Vagina (tissue), 2 donors: ENCODE measurements around the gene CALHM4.

Source experiments
- CTCF ChIP-seq, 3 experiments: fragments of 450-650 bp in 2 of 3; fragments of 200-600 bp in 1 of 3; sonication (generic) in 1 of 3; IDR thresholded peaks; one replicate each; pipeline ENCODE4 v1.5.1; 2017 to 2019; ENCODE audit warnings: antibody characterized with exemption in 3 of 3, mild to moderate bottlenecking in 2 of 3, moderate library complexity in 2 of 3
- POLR2A ChIP-seq, 2 donors: fragments of 450-650 bp; IDR thresholded peaks; one replicate each; pipeline ENCODE4 v1.6.1; 2017; ENCODE audit warnings: antibody characterized with exemption in 2 of 2, mild to moderate bottlenecking in 2 of 2, moderate library complexity in 2 of 2

- TF ChIP-seq CTCF (IDR thresholded peaks at IDR 0.05) (no peak), POLR2A (IDR thresholded peaks at IDR 0.05) (no peak)
These were observed 18.1 kb downstream of the CALHM4 start for GRCh38 chr6:116571683-116572000.
